HT-29 (cell line): ENCODE results near the gene TK1. TPM values are rescaled to one million over a fixed set of nuclear protein-coding genes. Genes with fewer than 3 reads are reported as not detected.
A peak's percentile ranks its signal among the peaks of the same experiment; 100 is the strongest.
"Not testable (repeated sequence)": the region's sequence is repeated elsewhere in the genome, so short reads cannot be mapped to it uniquely, and the experiment has no call there.

ENCODE experiments used
- DNase-seq: peaks from one replicate; pipeline ENCODE4 v3.0.0-alpha.2; 2015; ENCODE audit warnings: low spot score
- total RNA-seq: library from RNA; depleted of rRNA; stranded (reverse); fragments of >200 nt; shearing (Covaris generic); gene quantifications from 2 replicates; pipeline ENCODE4 v1.2.3, GENCODE V29; 2014; rRNA removed

Gene TK1, protein sequence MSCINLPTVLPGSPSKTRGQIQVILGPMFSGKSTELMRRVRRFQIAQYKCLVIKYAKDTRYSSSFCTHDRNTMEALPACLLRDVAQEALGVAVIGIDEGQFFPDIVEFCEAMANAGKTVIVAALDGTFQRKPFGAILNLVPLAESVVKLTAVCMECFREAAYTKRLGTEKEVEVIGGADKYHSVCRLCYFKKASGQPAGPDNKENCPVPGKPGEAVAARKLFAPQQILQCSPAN
- 379 and 400 TPM in 2 replicates for total RNA-seq

DNA sequence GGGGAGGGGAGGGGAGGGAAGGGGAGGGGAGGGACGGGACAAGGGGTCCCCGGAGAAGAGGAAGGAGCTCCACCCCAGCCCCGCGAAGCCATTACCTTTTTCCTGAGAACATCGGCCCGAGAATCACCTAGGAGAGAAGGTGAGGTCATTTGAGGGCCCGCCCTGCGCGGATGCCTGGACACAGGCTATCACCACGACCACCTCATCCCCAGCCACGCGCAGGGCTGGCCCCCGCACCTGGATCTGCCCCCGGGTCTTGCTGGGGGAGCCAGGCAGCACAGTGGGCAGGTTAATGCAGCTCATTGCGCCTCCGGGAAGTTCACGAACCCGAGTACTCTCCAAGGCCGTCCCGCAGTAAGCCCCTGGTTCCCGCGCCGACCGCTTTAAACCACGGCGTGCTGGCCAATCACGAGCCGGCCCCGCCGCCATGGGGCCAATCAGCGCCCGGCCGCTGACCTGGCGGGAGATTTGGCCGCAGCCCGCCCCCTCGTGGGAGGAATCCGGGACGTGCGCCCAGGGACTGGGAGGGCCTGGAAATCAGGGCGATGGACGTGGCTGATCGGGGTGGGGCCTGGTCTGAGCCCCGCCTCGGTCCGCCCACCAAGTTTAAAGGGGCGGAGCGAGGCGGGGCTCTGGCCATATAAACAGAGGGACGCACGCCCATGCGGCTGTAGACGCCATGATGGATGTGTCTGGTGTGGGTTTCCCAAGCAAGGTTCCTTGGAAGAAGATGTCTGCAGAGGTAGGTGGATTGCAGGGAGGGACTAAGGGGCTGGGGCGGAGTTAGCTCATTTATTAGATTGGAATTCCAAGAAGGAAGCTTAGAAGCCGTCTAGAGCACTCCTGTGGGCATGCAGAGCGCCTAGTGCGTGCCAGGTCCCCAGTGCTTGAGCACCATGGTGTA, at the start of gene TK1, which contains the start of gene AFMID:
TK1 (minus strand) TSS at position 361 of the 904 bp plus-strand sequence; CDS start at position 303, 58 bp downstream.
AFMID (plus strand) TSS at position 671 of the 904 bp plus-strand sequence; CDS start at position 680, 9 bp downstream.
- peak; percentile 99 for DNase-seq

GRCh38 chr17:78235885-78236284, 49.0 kb upstream of the TK1 start:
- DNase-seq, result no peak

- not testable (repeated sequence) for DNase-seq
Observed at GRCh38 chr17:78235022-78235421, 48.2 kb upstream of the TK1 start.

DNA sequence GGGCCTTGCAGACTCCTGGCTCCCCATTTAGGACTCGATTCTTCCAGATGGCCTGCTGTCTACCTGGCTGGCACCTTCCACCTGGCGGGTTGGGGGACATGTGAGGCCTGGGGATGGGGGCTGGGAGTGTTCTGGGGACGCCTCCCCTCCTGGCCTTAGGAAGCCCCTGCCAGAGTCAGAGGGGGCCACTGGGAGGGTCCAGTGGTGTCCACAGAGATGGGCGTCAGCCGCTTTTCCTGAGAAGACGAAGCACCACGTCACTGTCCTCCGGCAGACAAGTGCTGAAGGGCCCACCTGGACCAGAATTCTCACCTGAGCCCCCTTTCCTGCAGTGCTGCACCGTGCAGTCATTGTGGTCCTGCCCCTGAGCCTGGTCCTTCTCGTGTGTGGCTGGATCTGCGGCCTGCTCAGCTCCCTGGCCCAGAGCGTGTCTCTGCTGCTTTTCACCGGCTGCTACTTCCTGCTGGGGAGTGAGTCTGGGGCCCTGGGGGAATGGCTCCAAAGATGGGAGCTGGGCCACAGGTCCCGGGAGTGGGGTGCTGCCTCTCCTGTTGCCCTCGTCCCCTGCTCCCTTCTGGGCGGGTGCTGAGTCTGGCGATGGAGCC, 47.5 kb upstream of the TK1 start:
- no peak for DNase-seq

DNA sequence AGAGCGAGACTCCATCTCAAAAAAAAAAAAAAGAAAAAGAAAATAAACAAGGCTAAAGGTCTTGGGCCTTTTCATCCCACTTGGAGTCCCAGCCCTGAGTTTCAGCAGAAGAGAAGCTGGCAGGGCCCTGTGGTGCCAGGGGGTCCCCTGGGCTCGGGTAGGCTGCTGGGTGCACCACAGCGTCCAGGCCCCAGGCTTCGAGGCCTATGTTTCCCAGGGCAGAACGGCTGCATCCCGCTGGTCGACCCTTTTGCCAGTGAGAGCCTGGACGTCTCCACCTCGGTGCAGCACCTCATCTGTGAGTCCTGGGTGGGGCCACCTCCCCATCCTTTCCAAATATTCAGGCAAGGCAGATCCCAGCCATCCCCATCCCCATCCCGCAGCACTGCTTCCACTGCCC, 46.8 kb upstream of the TK1 start:
- DNase-seq, result no peak

DNA sequence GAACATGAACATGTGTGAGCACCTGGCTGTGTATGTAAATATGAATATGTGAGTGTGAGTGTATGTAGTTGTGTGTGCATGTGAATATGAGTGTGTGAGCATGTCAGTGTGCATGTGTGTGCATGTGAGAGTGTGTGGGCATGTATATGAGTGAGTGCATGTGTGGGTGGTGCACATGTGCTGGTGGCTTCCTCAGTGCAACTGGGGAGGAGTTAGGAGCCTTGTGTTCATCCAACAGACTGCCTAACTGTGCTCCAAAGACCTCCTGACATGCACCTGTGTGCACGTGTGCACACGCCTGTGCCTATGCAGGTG, 46.0 kb upstream of the TK1 start:
- DNase-seq, result no peak

- no peak for DNase-seq
Observed at GRCh38 chr17:78231991-78232858, 45.4 kb upstream of the TK1 start.

DNA sequence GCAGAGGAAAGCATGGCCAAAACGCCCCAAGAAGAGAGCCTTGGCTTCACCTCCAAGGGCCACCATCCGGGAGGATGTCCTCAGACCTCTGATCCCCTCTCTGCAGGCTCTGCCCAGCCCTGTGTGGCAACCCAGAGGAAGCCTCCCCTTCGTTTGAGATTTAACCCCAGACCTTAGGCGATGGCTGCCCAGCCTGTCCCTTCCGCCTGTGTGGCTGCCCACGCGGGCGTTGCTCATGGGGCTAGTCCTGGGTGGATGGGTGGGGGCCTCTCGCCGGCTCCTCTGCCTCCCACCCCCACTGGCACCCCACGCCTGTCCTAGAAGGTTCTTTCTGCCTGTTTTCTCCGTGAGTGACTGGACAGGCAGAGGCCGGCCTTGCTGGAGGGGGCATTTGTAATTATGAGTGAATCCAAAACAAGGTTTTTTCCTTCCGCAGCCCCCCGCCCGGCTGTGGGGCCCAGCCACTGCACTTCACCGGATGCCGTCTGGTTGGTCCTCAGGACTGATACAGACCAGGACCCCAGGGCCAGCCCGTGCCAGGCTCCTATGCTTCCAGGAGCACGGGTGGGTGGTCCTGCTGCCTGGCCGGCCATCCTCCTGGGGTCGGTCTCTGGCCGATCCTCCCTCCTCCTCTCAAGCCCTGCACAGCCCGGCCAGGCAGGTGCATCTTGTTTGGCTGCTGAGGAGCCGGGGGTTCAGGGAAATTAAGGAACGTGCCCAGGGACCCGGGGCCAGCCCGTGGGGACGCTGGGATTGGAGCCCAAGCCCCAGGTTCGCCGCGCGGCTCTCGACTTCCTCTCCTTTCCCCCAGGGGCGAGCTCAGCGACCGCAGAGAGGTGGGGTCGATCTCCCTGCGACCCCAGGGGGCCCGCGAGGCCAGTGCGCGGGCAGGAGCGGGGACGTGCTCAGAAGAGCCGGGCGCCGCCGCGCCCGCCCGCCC, 44.4 kb upstream of the TK1 start, which contains the start of gene TMEM235:
TMEM235 (plus strand) TSS at position 636 of the 940 bp plus-strand sequence. CDS start 393 bp downstream, outside the sequence.
- DNase-seq, result no peak

DNA sequence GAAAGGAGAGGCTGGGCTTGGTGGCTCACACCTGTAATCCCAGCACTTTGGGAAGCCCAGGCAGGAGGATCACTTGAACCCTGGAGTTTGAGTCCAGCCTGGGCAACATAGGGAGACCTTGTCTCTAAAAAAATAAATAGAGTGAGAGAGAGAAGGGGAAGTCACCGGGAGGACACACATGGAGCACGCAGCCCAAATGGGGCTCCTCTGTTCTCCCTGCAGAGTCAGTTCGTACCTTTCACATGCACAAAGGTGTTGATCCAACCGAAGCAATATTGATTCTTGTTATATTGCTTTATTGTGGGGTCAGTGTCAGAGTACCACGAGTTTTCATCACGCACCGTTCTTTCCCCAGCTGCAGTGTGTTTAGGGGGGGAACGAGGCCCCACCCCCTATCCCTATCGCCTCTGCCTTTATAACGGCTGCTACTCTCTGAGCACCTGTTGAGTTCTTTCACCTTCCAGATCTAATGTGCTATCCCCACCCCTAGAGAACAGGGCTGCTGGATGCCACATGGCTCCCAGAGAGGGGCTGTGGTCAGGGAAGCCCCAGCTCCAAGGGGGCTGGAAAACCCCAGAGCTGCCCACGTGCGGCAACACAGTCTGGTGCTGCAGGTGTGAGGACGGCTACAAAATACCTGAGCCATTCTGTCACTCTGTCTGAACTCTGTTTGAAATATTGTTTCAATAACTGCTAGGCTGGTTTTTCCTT, 43.6 kb upstream of the TK1 start:
- DNase-seq, result no peak

DNA sequence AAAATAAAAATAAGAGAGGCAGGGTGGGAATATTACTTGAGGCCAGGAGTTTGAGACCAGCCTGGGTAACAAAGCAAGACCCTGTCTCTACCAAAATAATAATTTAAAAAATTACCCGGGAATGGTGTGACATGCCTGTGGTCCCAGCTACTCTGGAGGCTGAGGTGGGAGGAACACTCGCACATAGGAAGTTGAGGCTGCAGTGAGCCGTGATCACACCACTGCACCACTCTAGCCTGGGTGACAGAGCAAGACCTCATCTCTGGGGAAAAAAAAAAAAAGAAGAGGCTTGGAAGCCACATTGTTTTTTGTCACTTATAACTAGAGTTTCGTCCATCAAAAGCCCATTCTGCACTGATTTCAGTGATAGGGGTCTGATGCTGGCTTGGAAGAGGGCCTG, 41.3 kb upstream of the TK1 start:
- no peak for DNase-seq

GRCh38 chr17:78227455-78227916, 40.6 kb upstream of the TK1 start:
- DNase-seq, result no peak

GRCh38 chr17:78226759-78227454, 40.1 kb upstream of the TK1 start:
- peak; percentile 59 for DNase-seq

DNA sequence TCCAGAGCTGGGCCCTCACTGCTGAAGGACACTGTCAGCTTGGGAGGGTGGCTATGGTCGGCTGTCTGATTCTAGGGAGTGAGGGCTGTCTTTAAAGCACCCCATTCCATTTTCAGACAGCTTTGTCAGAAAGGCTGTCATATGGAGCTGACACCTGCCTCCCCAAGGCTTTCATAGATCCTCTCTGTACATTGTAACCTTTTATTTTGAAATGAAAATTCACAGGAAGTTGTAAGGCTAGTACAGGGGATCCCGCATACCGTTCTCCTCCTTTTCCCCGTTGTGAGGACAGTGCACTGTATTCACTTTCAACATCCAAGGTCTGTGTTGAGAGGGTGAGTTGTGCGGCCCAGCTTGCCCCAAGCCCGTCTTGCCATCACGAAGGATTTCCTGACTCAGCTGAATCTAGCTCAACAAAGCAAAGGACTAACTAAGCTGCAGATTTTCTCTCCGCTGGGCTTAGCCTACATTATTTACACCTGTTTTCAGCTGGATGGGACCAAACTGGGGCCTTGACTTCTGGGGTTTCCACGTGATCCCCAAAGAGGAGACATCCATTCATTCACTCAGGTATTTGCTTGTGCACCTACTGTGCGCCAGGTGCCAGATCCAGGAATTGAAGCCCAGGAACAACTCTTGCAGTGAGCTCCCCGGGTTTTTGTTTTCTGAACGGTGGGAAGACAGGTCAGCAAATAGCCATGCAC, 39.4 kb upstream of the TK1 start:
- no peak for DNase-seq

GRCh38 chr17:78225088-78225865, 38.4 kb upstream of the TK1 start:
- no peak for DNase-seq

DNA sequence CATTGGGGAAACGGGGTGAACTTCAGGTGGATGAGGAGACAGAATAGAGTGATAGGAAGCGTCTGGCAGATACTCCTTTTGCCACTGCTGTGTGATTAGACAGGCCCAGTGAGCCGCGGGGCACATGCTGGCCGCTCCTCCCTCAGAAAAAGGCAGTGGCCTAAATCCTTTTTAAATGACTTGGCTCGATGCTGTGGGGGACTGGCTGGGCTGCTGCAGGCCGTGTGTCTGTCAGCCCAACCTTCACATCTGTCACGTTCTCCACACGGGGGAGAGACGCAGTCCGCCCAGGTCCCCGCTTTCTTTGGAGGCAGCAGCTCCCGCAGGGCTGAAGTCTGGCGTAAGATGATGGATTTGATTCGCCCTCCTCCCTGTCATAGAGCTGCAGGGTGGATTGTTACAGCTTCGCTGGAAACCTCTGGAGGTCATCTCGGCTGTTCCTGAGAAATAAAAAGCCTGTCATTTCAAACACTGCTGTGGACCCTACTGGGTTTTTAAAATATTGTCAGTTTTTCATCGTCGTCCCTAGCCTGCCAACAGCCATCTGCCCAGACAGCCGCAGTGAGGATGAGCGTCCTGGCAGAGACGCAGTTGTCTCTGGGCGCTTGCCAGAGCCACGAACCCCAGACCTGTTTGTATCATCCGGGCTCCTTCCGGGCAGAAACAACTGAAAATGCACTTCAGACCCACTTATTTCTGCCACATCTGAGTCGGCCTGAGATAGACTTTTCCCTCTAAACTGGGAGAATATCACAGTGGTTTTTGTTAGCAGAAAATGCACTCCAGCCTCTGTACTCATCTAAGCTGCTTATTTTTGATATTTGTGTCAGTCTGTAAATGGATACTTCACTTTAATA, 37.6 kb upstream of the TK1 start:
- no peak for DNase-seq

DNA sequence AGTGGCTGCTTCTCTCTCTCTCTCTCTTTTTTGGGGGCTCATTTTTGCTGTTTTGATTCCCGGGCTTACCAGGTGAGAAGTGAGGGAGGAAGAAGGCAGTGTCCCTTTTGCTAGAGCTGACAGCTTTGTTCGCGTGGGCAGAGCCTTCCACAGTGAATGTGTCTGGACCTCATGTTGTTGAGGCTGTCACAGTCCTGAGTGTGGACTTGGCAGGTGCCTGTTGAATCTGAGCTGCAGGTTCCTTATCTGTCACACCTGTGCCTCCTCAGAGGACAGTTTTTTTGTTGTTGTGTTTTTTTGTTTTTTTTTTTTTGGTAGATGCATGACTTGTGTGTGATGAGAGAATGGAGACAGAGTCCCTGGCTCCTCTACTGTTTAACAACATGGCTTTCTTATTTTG, 36.9 kb upstream of the TK1 start:
- DNase-seq, result no peak
